ENCODE data around the gene TRIM2. TPM values are rescaled to one million over a fixed set of nuclear protein-coding genes. Genes with fewer than 3 reads are reported as not detected.
A peak's percentile ranks its signal among the peaks of the same experiment; 100 is the strongest.

Gene TRIM2
- total RNA-seq, 2 experiments from 2014 or later, result 0.63 to 1.4 TPM

DNA sequence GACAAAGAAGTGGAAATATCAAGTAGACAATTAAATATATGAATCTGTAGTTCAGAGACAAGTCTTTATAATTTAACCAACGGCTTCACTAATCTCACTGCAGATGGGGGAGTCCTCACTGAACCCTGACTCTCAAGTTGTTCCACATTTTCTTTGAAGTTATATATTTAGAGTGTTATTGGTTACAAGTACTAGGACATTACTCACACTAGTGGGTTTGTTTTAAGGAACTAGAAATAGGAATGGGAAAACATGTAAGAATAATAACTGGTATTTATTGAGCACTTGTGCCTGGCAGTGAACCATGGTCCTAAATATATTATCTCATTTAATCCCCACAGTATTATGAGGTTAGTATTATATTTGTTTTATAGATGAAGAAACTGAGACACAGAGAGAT, 162.2 kb downstream of the TRIM2 start:
- Mint-ChIP-seq H3K9me3 (no peaks in the 10 kb centered on the region), H3K4me1 (ENCODE audit: low read depth) (peaks cover 16% of the 10 kb centered on the region), H3K27ac (no peak overlapping the region), H3K36me3 (ENCODE audit: low read depth) (peaks cover 70% of the 10 kb centered on the region), H3K4me3 (no peak overlapping the region), H3K27me3 (no peaks in the 10 kb centered on the region)
- no peak for ATAC-seq
- no peak for TF ChIP-seq CTCF (IDR thresholded peaks at IDR 0.05)
- no peak for DNase-seq
- ChIA-PET CTCF (interaction anchor here (0.6 kb wide), 1 partner anchor 66 kb away, joined by 3 read pairs; no protein-coding TSS in a partner anchor), POLR2A (no interaction called here)
- intact Hi-C loops (cut with micrococcal nuclease), result no loop called here

GRCh38 chr4:153367092-153367491, 162.8 kb downstream of the TRIM2 start:
- Mint-ChIP-seq H3K4me3 (no peak overlapping the region), H3K36me3 (ENCODE audit: low read depth) (peaks cover 73% of the 10 kb centered on the region), H3K27ac (no peak overlapping the region), H3K27me3 (no peaks in the 10 kb centered on the region), H3K9me3 (peaks cover 4% of the 10 kb centered on the region), H3K4me1 (ENCODE audit: low read depth) (peaks cover 19% of the 10 kb centered on the region)
- ATAC-seq, result no peak
- intact Hi-C loops (cut with micrococcal nuclease), result no loop called here
- no peak for DNase-seq
- no peak for TF ChIP-seq CTCF (IDR thresholded peaks at IDR 0.05)
- ChIA-PET CTCF (interaction anchor here (0.6 kb wide), 1 partner anchor 66 kb away, joined by 3 read pairs; no protein-coding TSS in a partner anchor), POLR2A (no interaction called here)

DNA sequence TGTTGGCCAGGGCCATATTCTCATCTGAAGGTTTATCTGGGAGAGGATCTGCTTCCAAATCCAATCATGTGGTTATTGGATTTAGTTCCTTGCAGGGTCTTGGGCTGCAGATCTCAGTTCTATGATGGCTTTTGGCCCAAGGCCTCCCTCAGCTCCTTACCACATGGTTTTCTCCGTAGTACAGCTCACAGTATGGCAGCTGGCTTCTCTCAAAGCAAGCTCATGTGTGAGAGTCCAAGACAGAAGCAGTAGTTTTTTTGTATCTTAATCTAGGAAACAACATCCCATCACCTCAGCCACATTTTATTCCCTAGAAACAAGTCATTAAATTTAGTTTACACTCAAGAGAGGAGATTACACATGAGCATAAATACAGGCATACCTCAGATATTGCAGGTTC, 164.8 kb downstream of the TRIM2 start:
- Mint-ChIP-seq H3K4me1 (ENCODE audit: low read depth) (peaks cover 15% of the 10 kb centered on the region), H3K9me3 (peaks cover 7% of the 10 kb centered on the region), H3K27me3 (no peaks in the 10 kb centered on the region), H3K27ac (no peak overlapping the region), H3K4me3 (no peak overlapping the region), H3K36me3 (ENCODE audit: low read depth) (peaks cover 73% of the 10 kb centered on the region)
- ATAC-seq (no peak), DNase-seq (no peak)
- no peak for TF ChIP-seq CTCF (IDR thresholded peaks at IDR 0.05)
- CTCF ChIA-PET, result no interaction called here
- intact Hi-C loops (cut with micrococcal nuclease), result no loop called here
- POLR2A ChIA-PET, result no interaction called here

DNA sequence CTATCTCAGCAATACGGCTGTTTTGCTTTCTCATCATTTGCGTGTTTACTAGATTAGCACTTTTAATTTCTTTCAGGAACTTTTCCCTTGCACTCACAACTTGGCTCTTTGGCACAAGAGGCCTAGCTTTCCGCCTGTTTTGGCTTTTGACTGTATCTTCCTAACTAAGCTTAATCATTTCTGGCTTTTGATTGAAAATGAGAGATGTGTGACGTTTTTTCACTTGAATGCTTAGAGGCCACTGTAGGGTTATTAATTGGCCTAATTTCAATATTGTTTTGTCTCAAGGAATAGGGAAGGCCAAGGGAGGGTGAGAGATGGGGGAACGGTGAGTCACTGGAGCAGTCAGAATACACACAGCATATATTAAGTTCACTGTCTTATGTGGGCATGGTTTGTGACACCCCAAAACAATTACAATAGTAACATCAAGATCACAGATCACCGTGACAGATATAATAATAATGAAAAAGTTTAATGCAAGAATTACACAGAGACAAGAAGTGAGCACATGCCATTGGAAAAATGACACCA, 167.5 kb downstream of the TRIM2 start:
- no peaks in the 10 kb centered on the region for H3K27me3 Mint-ChIP-seq
- peak overlapping the region; percentile 16 for H3K27ac Mint-ChIP-seq
- intact Hi-C loops (cut with micrococcal nuclease), result no loop called here
- DNase-seq, result no peak
- H3K4me3 Mint-ChIP-seq, result no peak overlapping the region
- ChIA-PET CTCF (interaction anchor here (0.7 to 1.4 kb wide), 5 partner anchors 10 to 272 kb away, joined by 3 to 4 read pairs (median 3); no protein-coding TSS in a partner anchor), POLR2A (no interaction called here)
- H3K4me1 Mint-ChIP-seq (ENCODE audit: low read depth), result peaks cover 12% of the 10 kb centered on the region
- no peak for ATAC-seq
- no peak for TF ChIP-seq CTCF (IDR thresholded peaks at IDR 0.05)
- peaks cover 57% of the 10 kb centered on the region for H3K36me3 Mint-ChIP-seq (ENCODE audit: low read depth)
- H3K9me3 Mint-ChIP-seq, result peaks cover 7% of the 10 kb centered on the region

- H3K4me1 Mint-ChIP-seq (ENCODE audit: low read depth), result peaks cover 3% of the 10 kb centered on the region
- peaks cover 7% of the 10 kb centered on the region for H3K9me3 Mint-ChIP-seq
- ChIA-PET POLR2A (interaction anchor here (1.1 kb wide), 1 partner anchor 228 kb away, joined by 3 read pairs; no protein-coding TSS in a partner anchor), CTCF (interaction anchor here (1.1 kb wide), 1 partner anchor 8 kb away, joined by 4 read pairs; no protein-coding TSS in a partner anchor)
- intact Hi-C loops (cut with micrococcal nuclease), result no loop called here
- no peaks in the 10 kb centered on the region for H3K27me3 Mint-ChIP-seq
- no peak overlapping the region for H3K4me3 Mint-ChIP-seq
- DNase-seq (no peak), ATAC-seq (no peak)
- H3K36me3 Mint-ChIP-seq (ENCODE audit: low read depth), result peaks cover 47% of the 10 kb centered on the region
- H3K27ac Mint-ChIP-seq, result no peak overlapping the region
- TF ChIP-seq CTCF (IDR thresholded peaks at IDR 0.05), result no peak
These were observed 168.8 kb downstream of the TRIM2 start for GRCh38 chr4:153372967-153373562.

Measured in activated CD8-positive, alpha-beta T cell treated with anti-CD3 and anti-CD28 coated beads for 36 hours (primary cell).